HCEC 1CT (cell line): Measurements from ENCODE around the gene PRICKLE3.

Experiments used
- DNase-seq: peaks from one replicate; pipeline ENCODE4 v3.0.0-alpha.2; 2017

Gene PRICKLE3

GRCh38 chrX:49186125-49187027 is at the start of gene PRICKLE3:
PRICKLE3 (minus strand) TSS chrX:49186373; CDS start chrX:49186297, 76 bp downstream.
- DNase-seq = peak; percentile 68

- no peak for DNase-seq
Measured at GRCh38 chrX:49233887-49234555, 47.8 kb upstream of the PRICKLE3 start.

- no peak for DNase-seq
Measured at GRCh38 chrX:49233176-49233575, 47.0 kb upstream of the PRICKLE3 start, which contains the start of gene CACNA1F. CACNA1F (minus strand) TSS chrX:49233340; CDS start chrX:49233309, 31 bp downstream.

GRCh38 chrX:49232525-49232924 is 46.4 kb upstream of the PRICKLE3 start:
- DNase-seq = no peak

GRCh38 chrX:49231333-49232000 is 45.3 kb upstream of the PRICKLE3 start:
- no peak for DNase-seq

- DNase-seq = no peak
Measured at GRCh38 chrX:49230500-49231232, 44.5 kb upstream of the PRICKLE3 start.

- DNase-seq = no peak
Measured at GRCh38 chrX:49228185-49228584, 42.0 kb upstream of the PRICKLE3 start.

GRCh38 chrX:49227726-49228125 is 41.6 kb upstream of the PRICKLE3 start:
- no peak for DNase-seq

GRCh38 chrX:49226946-49227345 is 40.8 kb upstream of the PRICKLE3 start:
- no peak for DNase-seq

GRCh38 chrX:49225858-49226257 is 39.7 kb upstream of the PRICKLE3 start:
- DNase-seq = no peak

- DNase-seq = no peak
Measured at GRCh38 chrX:49221868-49222267, 35.7 kb upstream of the PRICKLE3 start.

- DNase-seq = no peak
Measured at GRCh38 chrX:49220100-49220499, 33.9 kb upstream of the PRICKLE3 start.

GRCh38 chrX:49214996-49215526 is 28.9 kb upstream of the PRICKLE3 start:
- DNase-seq = no peak

GRCh38 chrX:49214416-49214815 is 28.2 kb upstream of the PRICKLE3 start:
- no peak for DNase-seq

- DNase-seq = no peak
Measured at GRCh38 chrX:49212861-49213260, 26.7 kb upstream of the PRICKLE3 start.

- DNase-seq = no peak
Measured at GRCh38 chrX:49212209-49212608, 26.0 kb upstream of the PRICKLE3 start.

GRCh38 chrX:49211074-49211473 is 24.9 kb upstream of the PRICKLE3 start:
- no peak for DNase-seq

GRCh38 chrX:49210406-49210805 is 24.2 kb upstream of the PRICKLE3 start:
- DNase-seq = no peak

- DNase-seq = no peak
Measured at GRCh38 chrX:49209434-49210251, 23.5 kb upstream of the PRICKLE3 start.

- DNase-seq = no peak
Measured at GRCh38 chrX:49208399-49208798, 22.2 kb upstream of the PRICKLE3 start.

- no peak for DNase-seq
Measured at GRCh38 chrX:49206543-49206942, 20.4 kb upstream of the PRICKLE3 start.

GRCh38 chrX:49205443-49205842 is 19.3 kb upstream of the PRICKLE3 start:
- no peak for DNase-seq
